AG09319 (cell line): ENCODE data around the gene CERS4.

Source experiments
- DNase-seq: peaks from one replicate; pipeline ENCODE4 v3.0.0-alpha.2; 2010; ENCODE audit warnings: low read depth; ENCODE audit errors: extremely low read depth
- TF ChIP-seq, protein P1 (sequence below): IDR thresholded peaks from 2 replicates; pipeline ENCODE4 v1.5.1; 2011; ENCODE audit warnings: low read depth, mild to moderate bottlenecking, inconsistent platforms, low read length, moderate library complexity

Gene CERS4

DNA sequence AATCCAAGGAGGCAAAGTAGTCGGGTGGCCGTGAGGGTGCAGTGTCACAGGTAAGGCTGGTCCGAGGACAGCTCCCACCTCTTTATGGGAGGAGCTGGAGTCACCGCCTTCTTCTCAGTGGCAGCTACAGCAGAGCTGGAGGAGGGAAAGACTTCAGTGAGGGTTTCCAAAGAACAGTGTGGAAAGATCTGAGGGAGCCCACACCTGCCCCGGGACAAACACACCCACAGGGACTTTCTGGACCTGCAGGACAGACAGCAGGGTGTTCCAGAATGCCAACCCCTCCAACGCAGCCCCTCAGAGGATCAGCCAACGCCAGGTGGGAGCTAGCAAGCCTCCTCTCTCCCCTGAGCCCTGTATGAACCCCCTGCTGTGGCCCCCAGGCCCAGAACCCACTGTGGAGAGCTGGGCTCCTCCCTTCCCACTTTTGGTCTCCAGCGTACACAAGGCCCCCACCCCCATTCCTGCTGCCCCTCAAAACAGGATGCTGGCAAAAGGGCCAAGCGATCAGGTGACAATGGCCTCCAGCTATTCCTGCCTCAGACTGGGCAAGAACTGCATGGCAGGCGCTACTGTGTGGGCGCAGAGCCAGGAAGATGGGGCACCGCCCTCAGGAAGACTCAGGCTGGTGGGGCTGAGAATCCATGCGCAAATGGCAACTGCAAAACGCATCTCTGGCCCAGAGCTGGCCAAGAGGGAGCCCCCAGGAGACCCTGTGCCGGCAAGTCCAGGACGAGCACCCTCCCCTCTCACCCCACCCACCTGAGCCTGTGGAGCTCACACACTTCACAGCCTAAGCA lies 102.5 kb downstream of the CERS4 start:
- TF ChIP-seq, protein P1, sequence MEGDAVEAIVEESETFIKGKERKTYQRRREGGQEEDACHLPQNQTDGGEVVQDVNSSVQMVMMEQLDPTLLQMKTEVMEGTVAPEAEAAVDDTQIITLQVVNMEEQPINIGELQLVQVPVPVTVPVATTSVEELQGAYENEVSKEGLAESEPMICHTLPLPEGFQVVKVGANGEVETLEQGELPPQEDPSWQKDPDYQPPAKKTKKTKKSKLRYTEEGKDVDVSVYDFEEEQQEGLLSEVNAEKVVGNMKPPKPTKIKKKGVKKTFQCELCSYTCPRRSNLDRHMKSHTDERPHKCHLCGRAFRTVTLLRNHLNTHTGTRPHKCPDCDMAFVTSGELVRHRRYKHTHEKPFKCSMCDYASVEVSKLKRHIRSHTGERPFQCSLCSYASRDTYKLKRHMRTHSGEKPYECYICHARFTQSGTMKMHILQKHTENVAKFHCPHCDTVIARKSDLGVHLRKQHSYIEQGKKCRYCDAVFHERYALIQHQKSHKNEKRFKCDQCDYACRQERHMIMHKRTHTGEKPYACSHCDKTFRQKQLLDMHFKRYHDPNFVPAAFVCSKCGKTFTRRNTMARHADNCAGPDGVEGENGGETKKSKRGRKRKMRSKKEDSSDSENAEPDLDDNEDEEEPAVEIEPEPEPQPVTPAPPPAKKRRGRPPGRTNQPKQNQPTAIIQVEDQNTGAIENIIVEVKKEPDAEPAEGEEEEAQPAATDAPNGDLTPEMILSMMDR: no peak
- DNase-seq: no peak
